ENCODE data around the gene SH3RF2.
"Not testable (repeated sequence)": the region's sequence is repeated elsewhere in the genome, so short reads cannot be mapped to it uniquely, and the experiment has no call there.

The SH3RF2 gene

GRCh38 chr5:146098047-146098446 is 161.7 kb downstream of the SH3RF2 start:
- no peak for DNase-seq

- DNase-seq = no peak
Observed at GRCh38 chr5:146101646-146102045, 165.3 kb downstream of the SH3RF2 start.

- no peak for DNase-seq
Observed at GRCh38 chr5:146103594-146103993, 167.2 kb downstream of the SH3RF2 start.

GRCh38 chr5:146105477-146105876 is 169.1 kb downstream of the SH3RF2 start, which contains the start of gene PLAC8L1:
PLAC8L1 (minus strand) TSS chr5:146105577; CDS start chr5:146104311, 1,266 bp downstream.
- DNase-seq = no peak

GRCh38 chr5:146107901-146108300 is 171.5 kb downstream of the SH3RF2 start:
- DNase-seq = no peak

GRCh38 chr5:146108870-146109269 is 172.5 kb downstream of the SH3RF2 start:
- not testable (repeated sequence) for DNase-seq

- DNase-seq = no peak
Observed at GRCh38 chr5:146109379-146109778, 173.0 kb downstream of the SH3RF2 start.

- DNase-seq = no peak
Observed at GRCh38 chr5:146111409-146111808, 175.0 kb downstream of the SH3RF2 start.

GRCh38 chr5:146112476-146112875 is 176.1 kb downstream of the SH3RF2 start:
- DNase-seq = no peak
